Ishikawa (cell line): Measurements from ENCODE around the gene KCNA2.

Experiments used
- CEBPB ChIP-seq: IDR thresholded peaks from 2 replicates; pipeline ENCODE4 v1.6.1; 2012
- CREB1 ChIP-seq: IDR thresholded peaks from 2 replicates; pipeline ENCODE4 v1.6.1; 2012; ENCODE audit warnings: low read depth
- EGR1 ChIP-seq: IDR thresholded peaks from 2 replicates; pipeline ENCODE4 v1.6.1; 2012
- EP300 ChIP-seq: IDR thresholded peaks from 2 replicates; pipeline ENCODE4 v1.6.1; 2012; ENCODE audit warnings: borderline replicate concordance
- FOXM1 ChIP-seq: IDR thresholded peaks from 2 replicates; pipeline ENCODE4 v1.6.1; 2012; ENCODE audit warnings: low read depth, borderline replicate concordance
- MAX ChIP-seq: IDR thresholded peaks from 2 replicates; pipeline ENCODE4 v1.6.1; 2012
- NFIC ChIP-seq: IDR thresholded peaks from 2 replicates; pipeline ENCODE4 v1.6.1; 2012
- RAD21 ChIP-seq: IDR thresholded peaks from 2 replicates; pipeline ENCODE4 v1.6.1; 2012; ENCODE audit warnings: low read depth
- REST ChIP-seq: IDR thresholded peaks from 2 replicates; pipeline ENCODE4 v1.6.1; 2012; ENCODE audit warnings: low read depth, mild to moderate bottlenecking
- TAF1 ChIP-seq: IDR thresholded peaks from 2 replicates; pipeline ENCODE4 v1.6.1; 2012; ENCODE audit warnings: low read depth, mild to moderate bottlenecking
- TCF12 ChIP-seq: IDR thresholded peaks from 2 replicates; pipeline ENCODE4 v1.6.1; 2012; ENCODE audit warnings: low read depth
- TEAD4 ChIP-seq: IDR thresholded peaks from 2 replicates; pipeline ENCODE4 v1.6.1; 2012
- USF1 ChIP-seq: IDR thresholded peaks from 2 replicates; pipeline ENCODE4 v1.6.1; 2012
- YY1 ChIP-seq: IDR thresholded peaks from 2 replicates; pipeline ENCODE4 v1.6.1; 2012; ENCODE audit warnings: low read depth
- ZBTB7A ChIP-seq: IDR thresholded peaks from 2 replicates; pipeline ENCODE4 v1.6.1; 2012; ENCODE audit warnings: low read depth

The KCNA2 gene

GRCh38 chr1:110587906-110588305 is 18.3 kb downstream of the KCNA2 start:
- TF ChIP-seq ZBTB7A (no peak), USF1 (no peak), EP300 (no peak), TCF12 (no peak), YY1 (no peak), CREB1 (no peak), EGR1 (no peak), NFIC (no peak), TEAD4 (no peak), FOXM1 (no peak)

- TF ChIP-seq YY1 (no peak), CREB1 (no peak), EP300 (no peak), TAF1 (no peak), ZBTB7A (no peak), TEAD4 (no peak), FOXM1 (no peak), USF1 (no peak), NFIC (no peak), EGR1 (no peak), REST (no peak), CEBPB (no peak), MAX (no peak), RAD21 (no peak), TCF12 (no peak)
These were observed 20.7 kb downstream of the KCNA2 start for GRCh38 chr1:110585481-110585880.

GRCh38 chr1:110584045-110584444 is 22.1 kb downstream of the KCNA2 start:
- TF ChIP-seq EP300 (no peak), YY1 (no peak), RAD21 (no peak), CEBPB (no peak), FOXM1 (no peak), NFIC (no peak), EGR1 (no peak), TAF1 (no peak), MAX (no peak), CREB1 (no peak), TEAD4 (no peak), USF1 (no peak), REST (no peak), ZBTB7A (no peak)

- TF ChIP-seq TEAD4 (no peak), FOXM1 (no peak)
These were observed 22.7 kb downstream of the KCNA2 start for GRCh38 chr1:110583505-110583904.

GRCh38 chr1:110582378-110582777 is 23.8 kb downstream of the KCNA2 start:
- TF ChIP-seq TAF1 (no peak), TEAD4 (no peak), USF1 (no peak), NFIC (no peak), CREB1 (no peak), MAX (no peak), FOXM1 (no peak), TCF12 (no peak), CEBPB (no peak), RAD21 (no peak), EGR1 (no peak)

GRCh38 chr1:110581682-110582145 is 24.4 kb downstream of the KCNA2 start:
- TF ChIP-seq USF1 (0 out of 2 replicates have a peak, but pooled peaks have one; percentile 44), REST (no peak), EGR1 (no peak)
